ENCODE data around the gene FAM117B.
"Not testable (repeated sequence)": the region's sequence is repeated elsewhere in the genome, so short reads cannot be mapped to it uniquely, and the experiment has no call there.

FAM117B gene

GRCh38 chr2:202758604-202759003, 123.8 kb downstream of the FAM117B start:
- DNase-seq (ENCODE audit: low read depth in 2 of 2), result no peak

- no peak for DNase-seq (ENCODE audit: low read depth in 2 of 2)
Observed at GRCh38 chr2:202760848-202761247, 126.1 kb downstream of the FAM117B start.

DNA sequence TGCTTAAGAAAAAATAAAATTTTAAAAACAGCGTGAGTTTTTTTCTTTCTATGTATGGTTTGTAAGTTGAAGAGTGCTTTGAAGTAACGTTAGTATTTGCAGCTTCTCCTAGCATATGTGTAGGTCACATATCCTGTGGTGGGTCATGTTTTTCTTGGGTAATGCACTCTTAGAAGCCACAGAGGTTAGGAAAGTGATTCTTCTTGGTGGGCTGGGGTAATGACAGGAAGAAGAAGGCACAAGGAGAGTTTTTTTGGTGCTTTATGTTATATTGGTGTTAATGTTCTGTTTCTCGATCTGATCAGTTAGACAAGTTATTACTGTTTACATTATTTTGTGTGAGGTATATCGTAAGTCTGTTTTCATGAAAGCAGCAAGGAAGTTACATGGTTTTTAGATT, 127.8 kb downstream of the FAM117B start:
- DNase-seq (ENCODE audit: low read depth in 2 of 2), result no peak

GRCh38 chr2:202763916-202764315, 129.1 kb downstream of the FAM117B start:
- no peak for DNase-seq (ENCODE audit: low read depth in 2 of 2)

DNA sequence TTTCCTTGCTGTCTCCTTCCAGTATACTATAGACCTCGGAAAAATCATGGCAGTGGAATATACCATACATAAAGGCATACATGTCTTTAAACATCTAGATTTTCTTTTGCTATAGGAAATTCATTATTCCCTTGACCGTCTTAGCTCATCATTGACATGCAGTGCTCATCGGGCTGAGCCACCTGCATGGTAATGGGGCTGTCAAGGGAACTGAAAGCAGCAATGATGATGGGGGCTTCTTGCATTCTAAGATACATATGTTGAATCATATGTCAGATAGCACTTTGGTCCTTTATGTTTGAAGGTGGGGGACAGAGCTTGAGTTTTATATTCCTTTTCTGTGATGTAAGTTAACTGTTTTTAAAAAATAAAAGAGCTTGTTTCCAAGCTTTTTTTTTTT, 130.2 kb downstream of the FAM117B start:
- no peak for DNase-seq (ENCODE audit: low read depth in 2 of 2)

DNA sequence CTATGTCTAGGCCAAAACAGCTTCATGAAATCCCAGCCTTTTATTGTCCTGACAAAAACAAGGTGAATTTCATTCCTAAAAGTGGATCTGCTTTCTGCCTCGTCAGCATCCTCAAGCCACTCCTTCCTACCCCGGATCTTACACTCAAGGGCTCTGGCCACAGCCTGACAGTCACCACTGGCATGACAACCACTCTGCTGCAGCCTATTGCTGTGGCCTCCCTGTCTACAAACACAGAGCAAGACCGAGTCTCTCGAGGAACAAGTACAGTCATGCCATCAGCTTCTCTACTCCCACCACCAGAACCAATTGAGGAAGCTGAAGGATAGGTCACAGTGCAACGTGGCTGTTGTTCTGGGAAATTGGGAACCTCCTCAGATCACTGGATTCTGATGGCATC, 130.7 kb downstream of the FAM117B start:
- no peak for DNase-seq (ENCODE audit: low read depth in 2 of 2)

GRCh38 chr2:202768273-202768672, 133.5 kb downstream of the FAM117B start:
- no peak for DNase-seq (ENCODE audit: low read depth in 2 of 2)

DNA sequence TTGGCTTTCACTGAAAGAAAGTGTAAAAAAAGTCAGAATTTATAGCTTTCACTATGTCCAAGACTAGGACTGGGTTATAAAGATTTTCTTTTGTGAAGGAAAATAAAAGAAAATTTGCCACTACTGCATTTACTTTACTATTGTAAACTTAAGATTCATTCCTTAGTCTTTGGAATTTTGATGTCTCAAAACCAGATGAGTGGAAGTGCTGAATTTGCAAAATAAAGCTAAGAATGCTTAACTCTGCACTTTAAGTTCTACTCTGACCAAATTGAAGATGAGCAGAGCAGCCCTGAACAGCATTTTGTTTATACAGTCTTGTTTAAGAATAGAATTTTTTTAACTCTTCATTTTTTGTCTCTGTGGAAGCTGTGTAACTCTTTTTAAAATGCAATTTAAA, 134.4 kb downstream of the FAM117B start:
- DNase-seq (ENCODE audit: low read depth in 2 of 2), result no peak

DNA sequence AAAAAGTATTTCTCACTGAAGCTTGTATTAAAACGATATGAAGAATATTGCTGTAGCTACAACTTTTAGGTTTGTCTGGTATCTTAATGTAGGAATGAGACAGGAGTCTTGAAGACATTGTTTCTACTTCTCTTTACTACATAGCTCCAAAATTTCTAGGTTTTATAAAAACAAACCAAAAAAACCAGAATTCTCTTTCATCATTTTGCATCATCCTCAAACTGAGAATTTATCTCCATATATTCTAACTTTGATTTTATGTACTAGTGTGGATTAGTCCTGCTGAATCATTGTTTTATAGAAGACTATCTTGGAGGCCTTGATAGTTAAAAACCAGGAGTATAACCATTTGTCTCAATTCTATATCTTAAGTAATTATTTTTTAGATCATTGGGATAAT, 136.6 kb downstream of the FAM117B start:
- no peak for DNase-seq (ENCODE audit: low read depth in 2 of 2)

- DNase-seq (ENCODE audit: low read depth in 2 of 2), result no peak
Observed at GRCh38 chr2:202771741-202772460, 137.1 kb downstream of the FAM117B start.

GRCh38 chr2:202773301-202773973, 138.7 kb downstream of the FAM117B start:
- no peak for DNase-seq (ENCODE audit: low read depth in 2 of 2)

- DNase-seq (ENCODE audit: low read depth in 2 of 2), result no peak
Observed at GRCh38 chr2:202774104-202774503, 139.3 kb downstream of the FAM117B start.

GRCh38 chr2:202778217-202778616, 143.4 kb downstream of the FAM117B start:
- DNase-seq (ENCODE audit: low read depth in 2 of 2), result no peak

- no peak for DNase-seq (ENCODE audit: low read depth in 2 of 2)
Observed at GRCh38 chr2:202780514-202781021, 145.8 kb downstream of the FAM117B start.

DNA sequence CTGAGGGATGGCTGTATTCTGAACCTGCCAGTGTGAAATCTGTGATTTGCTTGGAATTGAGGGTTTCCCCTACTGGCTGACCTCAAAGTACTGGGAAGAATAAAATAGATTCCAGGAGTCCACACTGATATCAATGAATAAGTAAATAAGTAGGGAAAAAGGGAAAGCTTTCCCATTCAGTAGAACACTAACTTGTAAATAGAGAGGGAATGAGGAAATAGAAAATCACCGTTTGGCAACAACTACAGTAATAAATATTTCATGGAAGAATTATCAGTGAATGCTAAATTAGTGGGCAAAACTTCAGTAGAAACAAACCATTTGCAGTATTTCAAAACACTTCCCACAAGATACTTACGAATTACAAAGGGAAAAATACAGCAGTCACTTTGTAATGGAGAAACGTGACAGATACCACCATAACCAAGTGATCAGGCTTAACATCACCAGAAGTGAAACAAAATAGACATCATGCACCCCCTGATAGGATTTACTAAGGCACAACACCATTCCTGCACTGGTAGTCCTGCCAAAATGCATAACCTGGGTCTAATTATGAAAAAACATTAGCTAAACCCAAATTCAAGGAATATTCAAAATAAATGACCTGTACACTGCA, 148.3 kb downstream of the FAM117B start:
- no peak for DNase-seq (ENCODE audit: low read depth in 2 of 2)

- no peak for DNase-seq (ENCODE audit: low read depth in 2 of 2)
Observed at GRCh38 chr2:202786842-202787241, 152.1 kb downstream of the FAM117B start.

DNA sequence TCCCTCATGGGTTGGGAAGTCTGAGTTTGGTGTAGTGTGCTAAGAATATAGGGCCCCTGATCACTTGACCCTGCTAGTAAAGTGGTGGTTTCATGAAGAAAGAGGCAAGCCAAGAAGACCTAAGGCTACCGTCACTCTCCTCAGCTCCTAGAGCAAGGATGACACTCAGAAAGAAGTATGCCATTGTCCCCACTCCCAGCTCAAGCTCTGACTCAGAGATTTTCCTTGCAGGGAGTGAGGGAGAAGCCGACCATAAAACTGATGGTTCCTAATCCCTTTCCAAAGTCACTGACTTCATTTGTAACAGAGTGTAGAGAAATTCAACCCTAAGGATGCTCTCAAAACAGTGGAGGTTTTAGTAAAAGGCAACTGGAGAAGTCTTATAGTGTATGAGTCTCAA, 155.9 kb downstream of the FAM117B start:
- no peak for DNase-seq (ENCODE audit: low read depth in 2 of 2)

GRCh38 chr2:202797944-202798343, 163.2 kb downstream of the FAM117B start:
- no peak for DNase-seq (ENCODE audit: low read depth in 2 of 2)

- not testable (repeated sequence) for DNase-seq (ENCODE audit: low read depth in 2 of 2)
Observed at GRCh38 chr2:202805911-202806310, 171.1 kb downstream of the FAM117B start.

GRCh38 chr2:202807431-202808138, 172.8 kb downstream of the FAM117B start:
- not testable (repeated sequence) for DNase-seq (ENCODE audit: low read depth in 2 of 2)

DNA sequence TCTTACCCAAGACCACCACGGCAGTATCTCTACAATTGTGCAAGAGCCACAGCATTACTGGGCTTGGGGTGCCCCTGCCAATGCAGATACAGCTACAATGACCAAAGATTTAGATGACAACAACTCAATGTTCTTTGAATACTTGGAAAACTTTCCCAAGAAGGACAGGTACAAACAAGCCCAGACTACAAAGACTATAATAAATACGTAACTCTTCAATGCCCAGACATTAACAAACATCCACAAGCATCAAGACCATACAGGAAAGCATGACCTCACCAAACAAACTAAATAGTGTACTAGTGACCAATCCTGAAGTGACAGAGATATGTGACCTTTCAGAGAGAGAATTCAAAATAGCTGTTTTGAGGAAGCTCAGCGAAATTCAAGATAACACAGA, 174.0 kb downstream of the FAM117B start:
- DNase-seq (ENCODE audit: low read depth in 2 of 2), result no peak

DNA sequence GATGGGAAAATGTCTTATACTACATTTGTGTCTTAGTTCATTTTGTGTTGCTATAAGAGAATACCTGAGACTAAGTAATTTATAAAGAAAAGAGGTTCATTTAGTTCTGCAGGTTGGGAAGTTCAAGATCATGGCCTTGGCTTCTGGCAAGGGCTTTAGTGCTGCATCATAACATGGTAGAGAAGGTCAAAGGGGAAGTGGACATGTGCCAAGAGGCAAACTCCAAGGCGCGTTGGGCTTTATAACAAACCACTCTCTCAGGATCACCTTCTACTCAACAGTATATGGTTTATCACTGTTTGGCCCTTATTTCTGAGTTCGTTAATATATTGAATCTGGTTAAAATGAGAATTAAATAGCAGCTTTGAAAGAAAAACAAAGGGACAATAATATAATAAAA, 178.6 kb downstream of the FAM117B start:
- no peak for DNase-seq (ENCODE audit: low read depth in 2 of 2)

Measured in activated CD4-positive, alpha-beta T cell treated with anti-CD3 and anti-CD28 coated beads for 24 hours (primary cell).